HepG2 (cell line): ENCODE results near the gene CDHR4. TPM values are rescaled to one million over a fixed set of nuclear protein-coding genes. Genes with fewer than 3 reads are reported as not detected.

Experiments used
- BCL6 ChIP-seq: IDR thresholded peaks from 2 replicates; pipeline ENCODE4 v1.6.1; 2016; ENCODE audit warnings: missing genetic modification reagents, missing compliant biosample characterization
- HOXA3 ChIP-seq: sonication (generic); formaldehyde crosslinking; IDR thresholded peaks from 2 replicates; pipeline ENCODE4 v1.5.0; 2020; ENCODE audit warnings: missing genetic modification reagents
- HOXA5 ChIP-seq: sonication (generic); formaldehyde crosslinking; IDR thresholded peaks from 2 replicates; pipeline ENCODE4 v1.4.0; 2020; ENCODE audit warnings: missing genetic modification reagents
- ISX ChIP-seq: sonication (generic); formaldehyde crosslinking; conservative IDR thresholded peaks from 2 replicates; pipeline ENCODE4 v1.5.0; 2020; ENCODE audit warnings: missing genetic modification reagents
- LBX2 ChIP-seq: sonication (generic); formaldehyde crosslinking; IDR thresholded peaks from 2 replicates; pipeline ENCODE4 v1.5.0; 2020; ENCODE audit warnings: missing genetic modification reagents, mild to moderate bottlenecking, borderline replicate concordance
- MAFF ChIP-seq: IDR thresholded peaks from 2 replicates; pipeline ENCODE4 v1.6.1; 2011; ENCODE audit warnings: low read depth, low read length, improper control_type of control experiment
- NFATC3 ChIP-seq: sonication (generic); formaldehyde crosslinking; IDR thresholded peaks from 2 replicates; pipeline ENCODE4 v1.5.1; 2020; ENCODE audit warnings: mild to moderate bottlenecking, missing genetic modification reagents
- NKX3-1 ChIP-seq: sonication (generic); formaldehyde crosslinking; IDR thresholded peaks from 2 replicates; pipeline ENCODE4 v1.5.0; 2020; ENCODE audit warnings: missing genetic modification reagents
- PCBP1 ChIP-seq: fragments of 200-400 bp; formaldehyde crosslinking; IDR thresholded peaks from 2 replicates; pipeline ENCODE4 v1.6.1; 2017; ENCODE audit warnings: mild to moderate bottlenecking, low read depth, low read length, borderline replicate concordance
- PRDM4 ChIP-seq: sonication (generic); formaldehyde crosslinking; IDR thresholded peaks from 2 replicates; pipeline ENCODE4 v1.9.0; 2021; ENCODE audit warnings: missing genetic modification reagents, borderline replicate concordance
- REL ChIP-seq: sonication (generic); formaldehyde crosslinking; conservative IDR thresholded peaks from 2 replicates; pipeline ENCODE4 v1.8.0; 2022; ENCODE audit warnings: mild to moderate bottlenecking, missing genetic modification reagents, moderate library complexity
- THAP7 ChIP-seq: sonication (generic); formaldehyde crosslinking; IDR thresholded peaks from 2 replicates; pipeline ENCODE4 v1.8.1; 2023; ENCODE audit warnings: mild to moderate bottlenecking, missing genetic modification reagents
- ZNF121 ChIP-seq: sonication (generic); formaldehyde crosslinking; IDR thresholded peaks from 2 replicates; pipeline ENCODE4 v1.5.0; 2020; ENCODE audit warnings: mild to moderate bottlenecking, missing genetic modification reagents
- ZNF232 ChIP-seq: sonication (generic); formaldehyde crosslinking; IDR thresholded peaks from 2 replicates; pipeline ENCODE4 v1.4.0; 2020; ENCODE audit warnings: missing genetic modification reagents, borderline replicate concordance
- ZNF496 ChIP-seq: sonication (generic); formaldehyde crosslinking; IDR thresholded peaks from 2 replicates; pipeline ENCODE4 v1.8.1; 2023; ENCODE audit warnings: mild to moderate bottlenecking, moderate library complexity, missing genetic modification reagents; ENCODE audit not compliant: insufficient replicate concordance
- ZNF543 ChIP-seq: sonication (generic); formaldehyde crosslinking; IDR thresholded peaks from 2 replicates; pipeline ENCODE4 v1.4.0; 2020; ENCODE audit warnings: mild to moderate bottlenecking, missing genetic modification reagents
- ZNF724P ChIP-seq: sonication (generic); formaldehyde crosslinking; IDR thresholded peaks from 2 replicates; pipeline ENCODE4 v1.8.0; 2022; ENCODE audit warnings: missing genetic modification reagents, borderline replicate concordance
- ZSCAN12 ChIP-seq: sonication (generic); formaldehyde crosslinking; IDR thresholded peaks from 2 replicates; pipeline ENCODE4 v1.9.0; 2021; ENCODE audit warnings: mild to moderate bottlenecking, missing genetic modification reagents
- polyA plus RNA-seq, 8 experiments: library from polyadenylated mRNA; depleted of rRNA in 3 of 8; stranded (reverse) in 7 of 8; unstranded in 1 of 8; fragments of >200 nt; fragmentation: Illumina TruSeq in 4 of 8; extraction: Trizol in 4 of 8; gene quantifications; 2 replicates each; pipeline versions ENCODE4 v1.2.1 to v1.2.3, GENCODE V29; 2011 to 2016; ENCODE audit warnings: low read depth in 4 of 8, missing spikeins in 1 of 8, mixed read lengths in 1 of 8; ENCODE audit not compliant: insufficient read depth in 1 of 8
- total RNA-seq, 5 experiments: library from RNA; depleted of rRNA; stranded (reverse); fragments of >200 nt; fragmentation: Illumina TruSeq; extraction: Trizol; gene quantifications; 2 replicates each; pipeline ENCODE4 v1.2.3, GENCODE V29; 2016; ENCODE audit warnings: low read depth in 1 of 5
- TF ChIP-seq, protein P1 (sequence below): IDR thresholded peaks from 2 replicates; pipeline ENCODE4 v1.6.1; 2016; ENCODE audit warnings: low read depth, borderline replicate concordance
- TF ChIP-seq, protein P2 (sequence below): sonication (generic); formaldehyde crosslinking; conservative IDR thresholded peaks from 2 replicates; pipeline ENCODE4 v1.4.0; 2020; ENCODE audit warnings: missing genetic modification reagents
- TF ChIP-seq, protein P3 (sequence below): sonication (generic); formaldehyde crosslinking; IDR thresholded peaks from 2 replicates; pipeline ENCODE4 v1.4.0; 2020; ENCODE audit warnings: missing genetic modification reagents, borderline replicate concordance

CDHR4 gene
- total and polyA plus RNA-seq, 2 of the 13 experiments (the other 11 are each of a cell fraction or from before 2014, with no cell fraction given): 0.21 TPM; not detected in 1

- TF ChIP-seq ISX (CRISPR knock-in tag): no peak
- TF ChIP-seq ZNF543 (CRISPR knock-in tag): no peak
- TF ChIP-seq ZNF121: 0 out of 2 replicates have a peak, but pooled peaks have one; percentile 4
- no peak for TF ChIP-seq ZNF496
- TF ChIP-seq, protein P1, sequence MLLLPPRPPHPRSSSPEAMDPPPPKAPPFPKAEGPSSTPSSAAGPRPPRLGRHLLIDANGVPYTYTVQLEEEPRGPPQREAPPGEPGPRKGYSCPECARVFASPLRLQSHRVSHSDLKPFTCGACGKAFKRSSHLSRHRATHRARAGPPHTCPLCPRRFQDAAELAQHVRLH (CRISPR knock-in tag): peak; percentile 47; the same call in 1 of the 2 replicates
- TF ChIP-seq, protein P2, sequence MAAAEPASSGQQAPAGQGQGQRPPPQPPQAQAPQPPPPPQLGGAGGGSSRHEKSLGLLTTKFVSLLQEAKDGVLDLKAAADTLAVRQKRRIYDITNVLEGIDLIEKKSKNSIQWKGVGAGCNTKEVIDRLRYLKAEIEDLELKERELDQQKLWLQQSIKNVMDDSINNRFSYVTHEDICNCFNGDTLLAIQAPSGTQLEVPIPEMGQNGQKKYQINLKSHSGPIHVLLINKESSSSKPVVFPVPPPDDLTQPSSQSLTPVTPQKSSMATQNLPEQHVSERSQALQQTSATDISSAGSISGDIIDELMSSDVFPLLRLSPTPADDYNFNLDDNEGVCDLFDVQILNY (CRISPR knock-in tag): 0 out of 2 replicates have a peak, but pooled peaks have one; percentile 12
- 0 out of 2 replicates have a peak, but pooled peaks have one; percentile 75 for TF ChIP-seq ZNF724P (CRISPR knock-in tag)
- no peak for TF ChIP-seq NKX3-1
- TF ChIP-seq BCL6 (CRISPR knock-in tag): peak; percentile 59; the same call in 1 of the 2 replicates
- no peak for TF ChIP-seq ZNF232 (CRISPR knock-in tag)
- TF ChIP-seq ZSCAN12: no peak
- TF ChIP-seq PCBP1: no peak
- TF ChIP-seq, protein P3, sequence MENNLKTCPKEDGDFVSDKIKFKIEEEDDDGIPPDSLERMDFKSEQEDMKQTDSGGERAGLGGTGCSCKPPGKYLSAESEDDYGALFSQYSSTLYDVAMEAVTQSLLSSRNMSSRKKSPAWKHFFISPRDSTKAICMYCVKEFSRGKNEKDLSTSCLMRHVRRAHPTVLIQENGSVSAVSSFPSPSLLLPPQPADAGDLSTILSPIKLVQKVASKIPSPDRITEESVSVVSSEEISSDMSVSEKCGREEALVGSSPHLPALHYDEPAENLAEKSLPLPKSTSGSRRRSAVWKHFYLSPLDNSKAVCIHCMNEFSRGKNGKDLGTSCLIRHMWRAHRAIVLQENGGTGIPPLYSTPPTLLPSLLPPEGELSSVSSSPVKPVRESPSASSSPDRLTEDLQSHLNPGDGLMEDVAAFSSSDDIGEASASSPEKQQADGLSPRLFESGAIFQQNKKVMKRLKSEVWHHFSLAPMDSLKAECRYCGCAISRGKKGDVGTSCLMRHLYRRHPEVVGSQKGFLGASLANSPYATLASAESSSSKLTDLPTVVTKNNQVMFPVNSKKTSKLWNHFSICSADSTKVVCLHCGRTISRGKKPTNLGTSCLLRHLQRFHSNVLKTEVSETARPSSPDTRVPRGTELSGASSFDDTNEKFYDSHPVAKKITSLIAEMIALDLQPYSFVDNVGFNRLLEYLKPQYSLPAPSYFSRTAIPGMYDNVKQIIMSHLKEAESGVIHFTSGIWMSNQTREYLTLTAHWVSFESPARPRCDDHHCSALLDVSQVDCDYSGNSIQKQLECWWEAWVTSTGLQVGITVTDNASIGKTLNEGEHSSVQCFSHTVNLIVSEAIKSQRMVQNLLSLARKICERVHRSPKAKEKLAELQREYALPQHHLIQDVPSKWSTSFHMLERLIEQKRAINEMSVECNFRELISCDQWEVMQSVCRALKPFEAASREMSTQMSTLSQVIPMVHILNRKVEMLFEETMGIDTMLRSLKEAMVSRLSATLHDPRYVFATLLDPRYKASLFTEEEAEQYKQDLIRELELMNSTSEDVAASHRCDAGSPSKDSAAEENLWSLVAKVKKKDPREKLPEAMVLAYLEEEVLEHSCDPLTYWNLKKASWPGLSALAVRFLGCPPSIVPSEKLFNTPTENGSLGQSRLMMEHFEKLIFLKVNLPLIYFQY (CRISPR knock-in tag): no peak
- TF ChIP-seq HOXA5 (CRISPR knock-in tag): no peak
- peak; percentile 61; the same call in 1 of the 2 replicates for TF ChIP-seq HOXA3 (CRISPR knock-in tag)
- TF ChIP-seq REL (CRISPR knock-in tag): no peak
- no peak for TF ChIP-seq PRDM4
- no peak for TF ChIP-seq MAFF
- no peak for TF ChIP-seq THAP7 (CRISPR knock-in tag)
- no peak for TF ChIP-seq NFATC3 (CRISPR knock-in tag)
- no peak for TF ChIP-seq LBX2
Measured at GRCh38 chr3:49802719-49803464, 3.2 kb upstream of the CDHR4 start, which contains the start of gene INKA1 (continued).
